Endodermal cell (in vitro differentiated cells): Measurements from ENCODE around the gene SLC24A3. TPM values are rescaled to one million over a fixed set of nuclear protein-coding genes. Genes with fewer than 3 reads are reported as not detected.

Experiments
- DNase-seq: peaks from one replicate; pipeline ENCODE4 v3.0.0-alpha.2; 2017
- H3K27ac ChIP-seq: 2 replicates; pipeline ENCODE4 v1.5.1; 2013; ENCODE audit warnings: mild to moderate bottlenecking, low read depth, low read length, moderate library complexity
- H3K27me3 ChIP-seq: 2 replicates; pipeline ENCODE4 v1.6.1; 2013; ENCODE audit warnings: mild to moderate bottlenecking, low read length, moderate library complexity; ENCODE audit not compliant: insufficient read depth, control insufficient read depth, poor library complexity, severe bottlenecking
- H3K36me3 ChIP-seq: 2 replicates; pipeline ENCODE4 v1.7.0; 2013; ENCODE audit warnings: mild to moderate bottlenecking, low read length, moderate library complexity; ENCODE audit not compliant: control insufficient read depth, insufficient read depth
- H3K4me1 ChIP-seq: one replicate; pipeline ENCODE4 v1.7.0; 2013; ENCODE audit warnings: low read length; ENCODE audit not compliant: control insufficient read depth, insufficient read depth
- H3K4me3 ChIP-seq: 2 replicates; pipeline ENCODE4 v1.5.1; 2013; ENCODE audit warnings: mild to moderate bottlenecking, low read length, moderate library complexity
- H3K9ac ChIP-seq: 2 replicates; pipeline ENCODE4 v1.6.1; 2013; ENCODE audit warnings: mild to moderate bottlenecking, low read length, moderate library complexity; ENCODE audit not compliant: poor library complexity, severe bottlenecking; ENCODE audit errors: extremely low read depth
- H3K9me3 ChIP-seq: 2 replicates; pipeline ENCODE4 v1.6.1; 2013; ENCODE audit warnings: mild to moderate bottlenecking, low read length, moderate library complexity; ENCODE audit not compliant: control insufficient read depth
- H3K27ac Mint-ChIP-seq: 2 replicates; pipeline ENCODE4 v1.8.0; 2020; ENCODE audit warnings: mixed read lengths
- H3K27me3 Mint-ChIP-seq: 2 replicates; pipeline ENCODE4 v1.8.0; 2021; ENCODE audit warnings: mild to moderate bottlenecking, mixed read lengths; ENCODE audit not compliant: insufficient read depth
- H3K36me3 Mint-ChIP-seq: 2 replicates; pipeline ENCODE4 v1.8.0; 2020; ENCODE audit warnings: low read depth, mixed read lengths
- H3K4me1 Mint-ChIP-seq: 2 replicates; pipeline ENCODE4 v1.8.0; 2020; ENCODE audit warnings: mixed read lengths
- H3K4me3 Mint-ChIP-seq: 2 replicates; pipeline ENCODE4 v1.8.0; 2020; ENCODE audit warnings: mild to moderate bottlenecking, moderate library complexity, mixed read lengths
- H3K9me3 Mint-ChIP-seq: 2 replicates; pipeline ENCODE4 v1.8.0; 2020; ENCODE audit warnings: mild to moderate bottlenecking, mixed read lengths
- WGBS, 2 experiments: methylation state at CpG; one replicate each; pipeline versions ENCODE4 v1.1.5 to v1.1.7; 2013; ENCODE audit warnings: missing lambda C conversion rate in 2 of 2, mixed read lengths in 1 of 2; ENCODE audit not compliant: insufficient coverage in 1 of 2, insufficient read length in 1 of 2; 5-methylcytosine and 5-hydroxymethylcytosine counted together
- total RNA-seq, 2 donors: library from RNA; stranded (reverse); fragmentation: NEBNext Ultra II Directional in 1 of 2; extraction: Animal tissue kit (Norgen Biotek cat#: 25700) in 1 of 2; gene quantifications; 2 replicates in 1 of 2; 3 replicates in 1 of 2; pipeline ENCODE4 v1.2.1, GENCODE V29; 2021
- TF ChIP-seq, protein P1 (sequence below): fragments of 200-600 bp; sonication (generic); conservative IDR thresholded peaks from 2 replicates; pipeline ENCODE4 v1.5.0; 2021; ENCODE audit warnings: antibody characterized with exemption, mild to moderate bottlenecking

Gene SLC24A3
- total RNA-seq, 2 donors from 2014 or later, result 1.5 to 1.8 TPM

DNA sequence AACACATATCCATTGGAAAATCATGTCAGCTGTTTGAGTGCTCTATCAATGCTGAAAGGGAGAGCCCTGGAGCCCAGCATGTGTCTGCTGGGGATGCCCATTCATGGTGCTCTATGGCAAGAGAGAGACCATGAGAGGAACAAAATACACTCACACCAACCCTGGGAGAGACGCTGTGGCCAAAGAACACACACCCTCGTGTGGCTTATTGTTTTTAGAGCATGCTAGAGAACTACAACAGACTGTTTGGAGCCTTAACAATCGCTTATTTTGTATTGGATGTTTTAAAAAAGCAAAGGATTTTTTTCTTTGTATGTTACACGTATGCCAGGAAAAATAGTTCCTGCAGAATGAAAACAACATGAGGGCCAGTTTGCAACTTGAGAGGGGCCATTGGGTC is 151.0 kb downstream of the SLC24A3 start:
- Histone ChIP-seq H3K27ac (no peak overlapping the region), H3K9ac (no peak overlapping the region), H3K36me3 (no peaks in the 10 kb centered on the region), H3K9me3 (no peaks in the 10 kb centered on the region), H3K4me3 (no peak overlapping the region), H3K4me1 (peaks cover 3% of the 10 kb centered on the region), H3K27me3 (no peaks in the 10 kb centered on the region)
- DNase-seq, result no peak
- 93 to 97% methylated on average over 3 to 4 of the region's 4 CpGs for WGBS, 2 experiments
- H3K27ac Mint-ChIP-seq, result no peak overlapping the region
- H3K9me3 Mint-ChIP-seq, result no peaks in the 10 kb centered on the region
- H3K4me1 Mint-ChIP-seq, result peaks cover 16% of the 10 kb centered on the region
- H3K27me3 Mint-ChIP-seq, result no peaks in the 10 kb centered on the region
- H3K36me3 Mint-ChIP-seq, result no peaks in the 10 kb centered on the region
- no peak overlapping the region for H3K4me3 Mint-ChIP-seq
- TF ChIP-seq, protein P1, sequence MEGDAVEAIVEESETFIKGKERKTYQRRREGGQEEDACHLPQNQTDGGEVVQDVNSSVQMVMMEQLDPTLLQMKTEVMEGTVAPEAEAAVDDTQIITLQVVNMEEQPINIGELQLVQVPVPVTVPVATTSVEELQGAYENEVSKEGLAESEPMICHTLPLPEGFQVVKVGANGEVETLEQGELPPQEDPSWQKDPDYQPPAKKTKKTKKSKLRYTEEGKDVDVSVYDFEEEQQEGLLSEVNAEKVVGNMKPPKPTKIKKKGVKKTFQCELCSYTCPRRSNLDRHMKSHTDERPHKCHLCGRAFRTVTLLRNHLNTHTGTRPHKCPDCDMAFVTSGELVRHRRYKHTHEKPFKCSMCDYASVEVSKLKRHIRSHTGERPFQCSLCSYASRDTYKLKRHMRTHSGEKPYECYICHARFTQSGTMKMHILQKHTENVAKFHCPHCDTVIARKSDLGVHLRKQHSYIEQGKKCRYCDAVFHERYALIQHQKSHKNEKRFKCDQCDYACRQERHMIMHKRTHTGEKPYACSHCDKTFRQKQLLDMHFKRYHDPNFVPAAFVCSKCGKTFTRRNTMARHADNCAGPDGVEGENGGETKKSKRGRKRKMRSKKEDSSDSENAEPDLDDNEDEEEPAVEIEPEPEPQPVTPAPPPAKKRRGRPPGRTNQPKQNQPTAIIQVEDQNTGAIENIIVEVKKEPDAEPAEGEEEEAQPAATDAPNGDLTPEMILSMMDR, result no peak

DNA sequence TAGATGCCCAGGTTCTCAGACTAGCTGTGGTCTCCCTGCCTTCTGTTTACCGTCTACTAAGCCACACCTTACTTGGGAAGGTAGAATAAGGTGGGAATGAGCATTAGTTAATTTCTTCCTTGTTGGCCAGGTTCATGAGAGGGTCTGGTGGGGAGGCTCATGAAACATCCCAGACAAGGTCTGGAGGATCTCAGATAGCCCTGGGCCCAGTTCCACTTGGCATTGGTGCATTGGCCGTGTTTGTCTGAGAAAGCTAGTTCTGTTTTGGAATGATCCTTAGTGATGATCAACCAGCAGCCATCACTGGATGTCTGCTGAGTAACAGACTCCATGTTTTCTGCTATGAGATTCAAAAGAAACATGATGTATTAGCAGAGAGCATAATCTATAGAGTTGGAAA is 155.1 kb downstream of the SLC24A3 start:
- H3K36me3 Mint-ChIP-seq, result no peaks in the 10 kb centered on the region
- no peak for DNase-seq
- Histone ChIP-seq H3K9me3 (no peaks in the 10 kb centered on the region), H3K27me3 (no peaks in the 10 kb centered on the region), H3K4me1 (no peaks in the 10 kb centered on the region), H3K36me3 (no peaks in the 10 kb centered on the region), H3K9ac (no peak overlapping the region), H3K27ac (no peak overlapping the region), H3K4me3 (no peak overlapping the region)
- no peak overlapping the region for H3K4me3 Mint-ChIP-seq
- TF ChIP-seq, protein P1, result no peak
- no peaks in the 10 kb centered on the region for H3K27me3 Mint-ChIP-seq
- H3K4me1 Mint-ChIP-seq, result peaks cover 10% of the 10 kb centered on the region
- no peak overlapping the region for H3K27ac Mint-ChIP-seq
- H3K9me3 Mint-ChIP-seq, result no peaks in the 10 kb centered on the region
- WGBS, 2 experiments, result 92 to 100% methylated on average over 2 of the region's 2 CpGs

DNA sequence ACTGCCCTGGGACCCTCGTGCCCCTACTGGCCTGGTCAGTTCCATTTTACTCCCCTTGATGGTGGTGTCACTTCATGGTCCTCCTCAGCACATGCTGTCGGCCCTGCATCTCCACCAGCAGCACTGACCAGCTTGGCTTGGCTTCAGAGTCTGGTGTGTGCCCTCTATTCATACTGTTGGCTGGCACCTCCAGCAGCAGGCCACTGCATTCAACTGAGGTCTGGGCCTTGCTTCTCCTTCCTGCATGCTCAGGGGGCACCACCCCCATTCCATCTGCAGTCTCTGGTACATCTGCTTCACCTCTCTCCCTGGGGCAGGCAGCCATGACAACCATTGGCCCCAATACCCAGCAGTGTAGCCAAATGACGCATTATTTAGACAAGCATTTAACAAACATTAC is 155.9 kb downstream of the SLC24A3 start:
- H3K36me3 Mint-ChIP-seq, result no peaks in the 10 kb centered on the region
- WGBS, 2 experiments, result 84 to 91% methylated on average over 2 to 3 of the region's 3 CpGs

More for the DNA sequence above, 155.9 kb downstream of the SLC24A3 start:
- DNase-seq, result no peak
- Mint-ChIP-seq H3K27me3 (no peaks in the 10 kb centered on the region), H3K4me1 (peaks cover 10% of the 10 kb centered on the region), H3K4me3 (no peak overlapping the region), H3K9me3 (no peaks in the 10 kb centered on the region), H3K27ac (no peak overlapping the region)
- no peaks in the 10 kb centered on the region for H3K36me3 ChIP-seq
- H3K9ac ChIP-seq, result no peak overlapping the region
- TF ChIP-seq, protein P1, result no peak
- H3K4me3 ChIP-seq, result no peak overlapping the region
- no peaks in the 10 kb centered on the region for H3K27me3 ChIP-seq
- H3K9me3 ChIP-seq, result no peaks in the 10 kb centered on the region
- no peak overlapping the region for H3K27ac ChIP-seq
- H3K4me1 ChIP-seq, result no peaks in the 10 kb centered on the region
